Stimulated activated naive CD8-positive, alpha-beta T cell treated with anti-CD3 and anti-CD28 coated beads, Interleukin-15, Interleukin-2, amounts not matched to agents 100 ng/mL and 50 ng/mL, for 24 hours (primary cell): ENCODE data around the gene RBM15.

Experiments used
- H3K27ac Mint-ChIP-seq: one replicate; pipeline ENCODE4 v1.8.0; 2021; ENCODE audit warnings: mild to moderate bottlenecking, mixed read lengths
- H3K27me3 Mint-ChIP-seq: one replicate; pipeline ENCODE4 v1.8.0; 2021; ENCODE audit warnings: mixed read lengths
- H3K36me3 Mint-ChIP-seq: one replicate; pipeline ENCODE4 v1.8.0; 2021; ENCODE audit warnings: low read depth, mixed read lengths
- H3K4me1 Mint-ChIP-seq: one replicate; pipeline ENCODE4 v1.8.0; 2021; ENCODE audit warnings: low read depth, mixed read lengths
- H3K4me3 Mint-ChIP-seq: one replicate; pipeline ENCODE4 v1.8.0; 2021; ENCODE audit warnings: mild to moderate bottlenecking, mixed read lengths
- H3K9me3 Mint-ChIP-seq: one replicate; pipeline ENCODE4 v1.8.0; 2021; ENCODE audit warnings: mixed read lengths

Gene RBM15

DNA sequence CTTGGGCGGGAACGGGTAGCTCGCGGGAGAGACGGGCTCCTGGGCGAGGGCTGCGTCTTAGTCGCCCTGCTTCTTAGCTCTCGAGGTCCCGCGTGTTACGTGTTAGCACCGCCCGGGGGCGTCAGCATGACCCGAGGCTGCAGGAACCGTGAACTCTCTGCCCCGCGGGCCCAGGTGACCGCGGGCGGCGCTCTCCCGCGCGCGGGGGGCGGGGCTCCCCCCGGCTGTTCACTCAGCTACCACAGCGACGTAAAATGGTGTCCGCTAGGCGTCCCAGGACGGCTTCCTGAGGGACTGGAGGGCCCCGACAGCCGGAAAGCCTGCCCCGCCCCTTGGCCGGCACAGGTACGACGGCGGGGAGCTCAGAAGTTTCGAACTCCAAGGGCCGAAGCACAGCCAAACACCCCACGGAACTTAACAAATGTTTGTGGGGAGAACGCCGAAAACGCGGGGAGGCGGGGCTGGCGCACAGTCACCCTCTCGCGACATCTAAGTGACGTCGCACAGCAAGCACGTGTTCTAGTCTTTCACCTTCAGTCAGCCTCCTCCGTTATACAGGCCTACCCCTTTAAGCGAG lies 780 bp upstream of the RBM15 start:
- H3K9me3 Mint-ChIP-seq = no peaks in the 10 kb centered on the region
- H3K27me3 Mint-ChIP-seq = no peaks in the 10 kb centered on the region
- no peak overlapping the region for H3K27ac Mint-ChIP-seq
- H3K4me3 Mint-ChIP-seq = no peak overlapping the region
- H3K36me3 Mint-ChIP-seq = peaks cover 37% of the 10 kb centered on the region
- peaks cover 58% of the 10 kb centered on the region for H3K4me1 Mint-ChIP-seq

DNA sequence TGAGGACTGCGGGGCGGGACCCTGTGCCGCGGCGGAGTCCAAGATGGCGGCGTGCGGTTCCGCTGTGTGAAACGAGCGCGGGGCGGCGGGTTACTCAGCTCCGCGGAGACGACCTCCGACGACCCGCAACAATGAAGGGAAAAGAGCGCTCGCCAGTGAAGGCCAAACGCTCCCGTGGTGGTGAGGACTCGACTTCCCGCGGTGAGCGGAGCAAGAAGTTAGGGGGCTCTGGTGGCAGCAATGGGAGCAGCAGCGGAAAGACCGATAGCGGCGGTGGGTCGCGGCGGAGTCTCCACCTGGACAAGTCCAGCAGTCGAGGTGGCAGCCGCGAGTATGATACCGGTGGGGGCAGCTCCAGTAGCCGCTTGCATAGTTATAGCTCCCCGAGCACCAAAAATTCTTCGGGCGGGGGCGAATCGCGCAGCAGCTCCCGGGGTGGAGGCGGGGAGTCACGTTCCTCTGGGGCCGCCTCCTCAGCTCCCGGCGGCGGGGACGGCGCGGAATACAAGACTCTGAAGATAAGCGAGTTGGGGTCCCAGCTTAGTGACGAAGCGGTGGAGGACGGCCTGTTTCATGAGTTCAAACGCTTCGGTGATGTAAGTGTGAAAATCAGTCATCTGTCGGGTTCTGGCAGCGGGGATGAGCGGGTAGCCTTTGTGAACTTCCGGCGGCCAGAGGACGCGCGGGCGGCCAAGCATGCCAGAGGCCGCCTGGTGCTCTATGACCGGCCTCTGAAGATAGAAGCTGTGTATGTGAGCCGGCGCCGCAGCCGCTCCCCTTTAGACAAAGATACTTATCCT lies 430 bp downstream of the RBM15 start:
- H3K27me3 Mint-ChIP-seq = no peaks in the 10 kb centered on the region
- H3K4me1 Mint-ChIP-seq = peaks cover 70% of the 10 kb centered on the region
- peaks cover 48% of the 10 kb centered on the region for H3K36me3 Mint-ChIP-seq
- H3K27ac Mint-ChIP-seq = no peak overlapping the region
- H3K4me3 Mint-ChIP-seq = no peak overlapping the region
- H3K9me3 Mint-ChIP-seq = no peaks in the 10 kb centered on the region

DNA sequence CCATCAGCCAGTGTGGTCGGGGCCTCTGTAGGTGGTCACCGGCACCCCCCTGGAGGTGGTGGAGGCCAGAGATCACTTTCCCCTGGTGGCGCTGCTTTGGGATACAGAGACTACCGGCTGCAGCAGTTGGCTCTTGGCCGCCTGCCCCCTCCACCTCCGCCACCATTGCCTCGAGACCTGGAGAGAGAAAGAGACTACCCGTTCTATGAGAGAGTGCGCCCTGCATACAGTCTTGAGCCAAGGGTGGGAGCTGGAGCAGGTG lies 961 bp downstream of the RBM15 start:
- Mint-ChIP-seq H3K27me3 (no peaks in the 10 kb centered on the region), H3K27ac (no peak overlapping the region), H3K9me3 (no peaks in the 10 kb centered on the region), H3K4me1 (peaks cover 74% of the 10 kb centered on the region), H3K36me3 (peaks cover 51% of the 10 kb centered on the region), H3K4me3 (no peak overlapping the region)

DNA sequence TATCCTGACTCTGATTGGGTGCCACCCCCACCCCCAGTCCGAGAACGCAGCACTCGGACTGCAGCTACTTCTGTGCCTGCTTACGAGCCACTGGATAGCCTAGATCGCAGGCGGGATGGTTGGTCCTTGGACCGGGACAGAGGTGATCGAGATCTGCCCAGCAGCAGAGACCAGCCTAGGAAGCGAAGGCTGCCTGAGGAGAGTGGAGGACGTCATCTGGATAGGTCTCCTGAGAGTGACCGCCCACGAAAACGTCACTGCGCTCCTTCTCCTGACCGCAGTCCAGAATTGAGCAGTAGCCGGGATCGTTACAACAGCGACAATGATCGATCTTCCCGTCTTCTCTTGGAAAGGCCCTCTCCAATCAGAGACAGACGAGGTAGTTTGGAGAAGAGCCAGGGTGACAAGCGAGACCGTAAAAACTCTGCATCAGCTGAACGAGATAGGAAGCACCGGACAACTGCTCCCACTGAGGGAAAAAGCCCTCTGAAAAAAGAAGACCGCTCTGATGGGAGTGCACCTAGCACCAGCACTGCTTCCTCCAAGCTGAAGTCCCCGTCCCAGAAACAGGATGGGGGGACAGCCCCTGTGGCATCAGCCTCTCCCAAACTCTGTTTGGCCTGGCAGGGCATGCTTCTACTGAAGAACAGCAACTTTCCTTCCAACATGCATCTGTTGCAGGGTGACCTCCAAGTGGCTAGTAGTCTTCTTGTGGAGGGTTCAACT lies 2.1 kb downstream of the RBM15 start:
- peaks cover 79% of the 10 kb centered on the region for H3K4me1 Mint-ChIP-seq
- no peaks in the 10 kb centered on the region for H3K9me3 Mint-ChIP-seq
- H3K27ac Mint-ChIP-seq = peak overlapping the region; percentile 49
- H3K36me3 Mint-ChIP-seq = peaks cover 63% of the 10 kb centered on the region
- H3K4me3 Mint-ChIP-seq = no peak overlapping the region
- H3K27me3 Mint-ChIP-seq = no peaks in the 10 kb centered on the region

DNA sequence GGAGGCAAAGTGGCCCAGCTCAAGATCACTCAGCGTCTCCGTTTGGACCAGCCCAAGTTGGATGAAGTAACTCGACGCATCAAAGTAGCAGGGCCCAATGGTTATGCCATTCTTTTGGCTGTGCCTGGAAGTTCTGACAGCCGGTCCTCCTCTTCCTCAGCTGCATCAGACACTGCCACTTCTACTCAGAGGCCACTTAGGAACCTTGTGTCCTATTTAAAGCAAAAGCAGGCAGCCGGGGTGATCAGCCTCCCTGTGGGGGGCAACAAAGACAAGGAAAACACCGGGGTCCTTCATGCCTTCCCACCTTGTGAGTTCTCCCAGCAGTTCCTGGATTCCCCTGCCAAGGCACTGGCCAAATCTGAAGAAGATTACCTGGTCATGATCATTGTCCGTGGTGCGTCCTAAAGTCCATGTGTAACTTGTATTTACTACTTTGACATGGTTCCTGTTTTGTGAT lies 2.7 kb downstream of the RBM15 start:
- peaks cover 69% of the 10 kb centered on the region for H3K36me3 Mint-ChIP-seq
- peaks cover 79% of the 10 kb centered on the region for H3K4me1 Mint-ChIP-seq
- no peak overlapping the region for H3K27ac Mint-ChIP-seq
- no peaks in the 10 kb centered on the region for H3K9me3 Mint-ChIP-seq
- no peaks in the 10 kb centered on the region for H3K27me3 Mint-ChIP-seq
- H3K4me3 Mint-ChIP-seq = no peak overlapping the region

DNA sequence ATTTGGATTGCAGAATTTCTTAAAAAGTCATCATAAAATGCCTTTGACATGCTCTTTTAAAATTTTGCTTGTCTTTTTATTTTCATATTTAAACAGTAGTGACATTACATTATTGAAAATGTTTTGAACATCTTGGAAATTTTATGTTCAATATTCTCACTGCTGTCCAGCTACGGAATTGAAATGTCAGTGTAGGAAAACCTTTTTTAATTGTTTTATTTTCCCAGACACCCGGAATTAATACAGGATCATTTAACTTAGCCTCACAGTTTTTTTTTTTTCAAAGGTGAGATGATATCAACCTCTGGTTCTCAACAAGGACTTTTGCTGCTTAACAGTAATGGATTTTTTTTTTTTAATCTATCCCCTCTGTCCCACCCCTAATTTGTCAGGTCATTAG lies 4.1 kb downstream of the RBM15 start:
- Mint-ChIP-seq H3K4me1 (peaks cover 83% of the 10 kb centered on the region), H3K27ac (peak overlapping the region; percentile 80), H3K36me3 (peaks cover 82% of the 10 kb centered on the region), H3K9me3 (no peaks in the 10 kb centered on the region), H3K4me3 (no peak overlapping the region), H3K27me3 (no peaks in the 10 kb centered on the region)

DNA sequence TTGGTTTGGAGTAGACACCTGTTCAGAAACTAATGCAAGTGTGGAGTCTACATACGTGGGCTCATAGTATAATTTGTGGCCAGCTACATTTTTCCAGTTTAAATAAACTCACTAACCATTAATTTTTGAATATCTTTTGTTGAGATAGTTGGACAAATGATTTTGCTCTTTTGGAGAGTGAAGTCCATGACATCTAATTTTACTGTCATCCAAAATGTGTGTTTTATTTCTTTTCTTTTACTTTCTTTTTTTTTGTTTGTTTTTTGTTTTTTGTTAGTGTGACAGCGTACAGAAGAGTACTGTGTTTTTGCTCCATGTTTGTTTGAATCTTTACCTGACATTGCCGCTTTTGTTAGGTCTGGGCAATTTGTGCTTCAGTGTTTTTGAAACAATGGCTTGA lies 5.0 kb downstream of the RBM15 start:
- peaks cover 91% of the 10 kb centered on the region for H3K36me3 Mint-ChIP-seq
- H3K27ac Mint-ChIP-seq = peak overlapping the region; percentile 66
- peaks cover 92% of the 10 kb centered on the region for H3K4me1 Mint-ChIP-seq
- no peak overlapping the region for H3K4me3 Mint-ChIP-seq
- no peaks in the 10 kb centered on the region for H3K9me3 Mint-ChIP-seq
- H3K27me3 Mint-ChIP-seq = no peaks in the 10 kb centered on the region

DNA sequence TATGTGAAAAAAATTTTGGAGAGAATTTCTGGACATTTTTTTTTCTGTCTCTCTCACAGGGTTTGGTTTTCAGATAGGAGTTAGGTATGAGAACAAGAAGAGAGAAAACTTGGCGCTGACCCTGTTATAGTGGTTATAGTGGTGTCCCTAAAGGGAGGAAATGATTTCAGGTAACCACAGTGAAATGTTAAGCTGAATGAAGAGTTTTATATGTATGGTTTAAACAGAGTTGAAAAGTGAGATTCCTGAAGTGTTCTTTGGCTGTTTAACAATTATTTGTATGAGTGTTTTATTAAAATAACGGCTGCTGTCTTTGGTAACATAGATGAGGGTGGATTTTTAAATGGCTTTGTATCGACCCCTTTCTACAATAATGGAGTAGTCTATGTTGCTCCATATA lies 6.3 kb downstream of the RBM15 start:
- Mint-ChIP-seq H3K4me1 (peaks cover 98% of the 10 kb centered on the region), H3K36me3 (peaks cover 94% of the 10 kb centered on the region), H3K27me3 (no peaks in the 10 kb centered on the region), H3K27ac (peak overlapping the region; percentile 4), H3K4me3 (peak overlapping the region; percentile 55), H3K9me3 (no peaks in the 10 kb centered on the region)

DNA sequence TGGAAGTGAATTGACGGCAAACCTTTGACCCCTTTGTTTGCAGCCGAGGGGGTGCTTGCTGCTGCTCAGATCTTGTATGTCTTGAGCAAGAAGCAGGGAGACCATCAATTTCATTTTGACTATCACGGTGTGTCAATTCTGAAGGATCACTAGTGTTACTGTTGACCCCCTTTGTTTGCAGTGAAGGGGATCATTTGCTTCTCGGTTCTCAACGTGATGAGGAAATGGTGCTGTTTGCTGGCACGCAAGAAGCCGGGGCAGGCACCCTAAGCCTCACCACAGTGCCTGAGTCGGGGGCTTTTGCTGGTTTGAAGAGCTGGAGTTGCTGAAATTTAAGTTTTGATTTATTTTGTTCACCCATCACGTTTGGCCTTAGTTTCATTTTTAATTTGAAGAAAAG lies 7.5 kb downstream of the RBM15 start:
- H3K4me1 Mint-ChIP-seq = peaks cover 96% of the 10 kb centered on the region
- H3K4me3 Mint-ChIP-seq = no peak overlapping the region
- H3K27me3 Mint-ChIP-seq = no peaks in the 10 kb centered on the region

DNA sequence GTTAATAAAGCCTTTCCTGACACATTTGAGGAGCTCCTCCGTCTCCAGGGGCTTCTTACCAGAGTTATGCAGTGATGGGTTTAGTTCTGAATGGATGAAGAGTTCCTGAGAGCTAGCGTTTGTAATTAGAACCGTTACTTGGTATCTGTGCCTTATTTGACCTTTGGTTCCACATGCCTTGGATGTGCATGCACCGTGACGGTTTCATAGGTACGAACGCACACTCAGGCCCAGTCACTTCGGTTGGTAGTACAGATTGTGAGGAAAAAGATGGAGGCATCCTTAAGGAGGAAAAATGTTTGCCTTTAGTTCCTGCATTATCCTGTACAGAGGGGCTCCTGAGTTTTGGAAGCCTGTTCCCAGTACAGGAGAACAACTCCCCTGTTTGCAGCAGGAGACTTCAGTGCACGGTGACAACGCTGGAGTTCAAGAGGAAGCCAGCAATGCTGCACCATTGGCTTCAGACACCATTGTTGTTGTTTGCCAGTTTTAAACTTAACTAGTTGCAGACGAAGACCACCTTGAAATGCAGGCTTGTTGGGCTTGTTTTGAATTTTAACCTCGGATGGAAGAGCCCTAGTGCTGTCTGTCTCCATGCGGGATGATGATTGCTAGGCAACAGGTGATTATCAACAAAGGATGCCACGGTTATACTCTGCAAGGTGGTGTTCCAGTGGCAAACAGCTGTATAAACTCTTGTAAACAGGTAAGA lies 8.2 kb downstream of the RBM15 start:
- H3K4me1 Mint-ChIP-seq = peaks cover 93% of the 10 kb centered on the region
- H3K27me3 Mint-ChIP-seq = no peaks in the 10 kb centered on the region
- H3K36me3 Mint-ChIP-seq = peaks cover 79% of the 10 kb centered on the region
- H3K9me3 Mint-ChIP-seq = no peaks in the 10 kb centered on the region
- peak overlapping the region; percentile 47 for H3K4me3 Mint-ChIP-seq
- peak overlapping the region; percentile 74 for H3K27ac Mint-ChIP-seq

More for the DNA sequence above, 7.5 kb downstream of the RBM15 start:
- no peak overlapping the region for H3K27ac Mint-ChIP-seq
- no peaks in the 10 kb centered on the region for H3K9me3 Mint-ChIP-seq
- peaks cover 86% of the 10 kb centered on the region for H3K36me3 Mint-ChIP-seq

DNA sequence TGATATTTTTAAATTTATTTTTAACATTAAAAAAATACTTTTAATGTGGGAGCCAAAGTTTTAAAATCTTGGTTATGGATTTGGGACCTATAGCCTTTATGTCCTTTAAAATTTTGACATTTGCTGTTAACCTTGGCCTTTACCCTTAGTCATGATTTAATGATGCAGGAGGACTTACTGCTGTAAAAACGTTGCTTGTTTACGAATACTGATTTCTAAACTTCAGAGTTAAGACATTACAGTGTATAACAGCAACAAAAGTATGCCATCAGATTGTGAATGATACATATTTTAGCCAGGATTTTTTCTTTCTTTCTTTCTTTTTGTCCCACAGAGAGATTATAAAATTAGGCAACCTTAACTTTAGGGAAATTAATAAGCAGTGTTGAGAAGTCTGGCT lies 8.9 kb downstream of the RBM15 start:
- H3K27ac Mint-ChIP-seq = no peak overlapping the region
- peak overlapping the region; percentile 61 for H3K4me3 Mint-ChIP-seq
- peaks cover 89% of the 10 kb centered on the region for H3K4me1 Mint-ChIP-seq
- peaks cover 72% of the 10 kb centered on the region for H3K36me3 Mint-ChIP-seq
- no peaks in the 10 kb centered on the region for H3K9me3 Mint-ChIP-seq
- no peaks in the 10 kb centered on the region for H3K27me3 Mint-ChIP-seq

DNA sequence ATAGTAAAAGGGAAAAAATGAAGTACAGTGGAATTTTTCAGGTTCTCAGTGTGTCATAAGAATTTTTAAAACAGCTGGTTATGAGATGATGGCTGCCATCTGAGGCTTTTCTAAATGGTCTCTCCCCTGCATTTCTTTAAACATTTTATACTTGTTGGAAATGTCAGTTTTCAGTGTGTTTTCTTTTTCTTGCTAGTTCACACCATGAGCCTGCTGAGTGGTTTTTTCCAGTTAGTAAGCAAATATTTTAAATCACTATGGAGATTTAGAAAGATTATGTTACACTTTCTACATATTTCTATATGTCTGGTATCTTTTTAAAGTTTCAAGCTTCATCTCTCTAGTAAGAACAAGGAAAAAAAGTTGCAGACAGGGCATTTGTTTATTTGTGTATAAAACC lies 9.6 kb downstream of the RBM15 start:
- Mint-ChIP-seq H3K36me3 (peaks cover 70% of the 10 kb centered on the region), H3K4me1 (peaks cover 88% of the 10 kb centered on the region), H3K4me3 (peak overlapping the region; percentile 61), H3K9me3 (no peaks in the 10 kb centered on the region), H3K27me3 (no peaks in the 10 kb centered on the region), H3K27ac (peak overlapping the region; percentile 24)

DNA sequence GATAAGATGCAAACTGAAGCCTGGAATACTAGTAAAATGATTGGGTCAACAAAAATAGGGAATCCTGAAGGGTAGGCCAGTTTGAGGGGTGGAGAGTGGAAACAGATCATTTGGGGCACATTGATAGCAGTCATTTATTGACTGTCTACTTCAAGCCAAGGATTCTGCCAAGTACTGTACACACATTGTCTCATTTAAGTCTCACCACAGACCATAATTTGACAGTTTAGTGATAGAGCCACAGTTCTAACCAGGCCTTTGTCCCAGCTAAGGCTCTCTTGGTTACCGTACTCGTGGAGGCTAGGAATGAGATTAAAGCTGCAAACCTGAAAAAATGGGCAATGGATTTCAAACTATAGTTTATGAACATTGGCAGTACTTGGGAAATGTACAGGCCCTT lies 11.2 kb downstream of the RBM15 start:
- H3K4me3 Mint-ChIP-seq = no peak overlapping the region
- H3K27me3 Mint-ChIP-seq = no peaks in the 10 kb centered on the region
- peaks cover 83% of the 10 kb centered on the region for H3K4me1 Mint-ChIP-seq

DNA sequence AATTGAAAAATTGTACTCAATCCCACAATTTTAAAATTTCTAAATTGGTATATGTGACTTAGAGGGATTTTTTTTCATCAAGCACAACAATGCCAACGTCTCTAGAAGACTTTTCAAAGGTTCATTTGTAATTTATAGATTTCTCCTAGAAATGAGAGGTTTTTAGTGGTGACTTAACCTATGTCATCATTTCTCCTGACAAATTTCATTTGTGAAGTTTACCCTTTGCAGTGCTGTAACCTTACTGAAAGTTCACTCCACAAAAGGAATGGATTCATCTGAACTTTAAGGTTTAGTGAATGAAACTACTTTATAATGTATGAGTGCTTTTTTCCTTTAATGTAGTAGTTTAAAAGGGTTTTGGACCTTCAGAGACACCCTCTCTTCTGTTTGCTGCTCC lies 16.1 kb downstream of the RBM15 start:
- H3K4me3 Mint-ChIP-seq = no peak overlapping the region
- H3K9me3 Mint-ChIP-seq = no peaks in the 10 kb centered on the region
- peaks cover 40% of the 10 kb centered on the region for H3K36me3 Mint-ChIP-seq
- H3K27ac Mint-ChIP-seq = peak overlapping the region; percentile 29
- no peaks in the 10 kb centered on the region for H3K27me3 Mint-ChIP-seq
- H3K4me1 Mint-ChIP-seq = peaks cover 46% of the 10 kb centered on the region

More for the DNA sequence above, 11.2 kb downstream of the RBM15 start:
- no peaks in the 10 kb centered on the region for H3K9me3 Mint-ChIP-seq
- peak overlapping the region; percentile 38 for H3K27ac Mint-ChIP-seq
- H3K36me3 Mint-ChIP-seq = peaks cover 62% of the 10 kb centered on the region

DNA sequence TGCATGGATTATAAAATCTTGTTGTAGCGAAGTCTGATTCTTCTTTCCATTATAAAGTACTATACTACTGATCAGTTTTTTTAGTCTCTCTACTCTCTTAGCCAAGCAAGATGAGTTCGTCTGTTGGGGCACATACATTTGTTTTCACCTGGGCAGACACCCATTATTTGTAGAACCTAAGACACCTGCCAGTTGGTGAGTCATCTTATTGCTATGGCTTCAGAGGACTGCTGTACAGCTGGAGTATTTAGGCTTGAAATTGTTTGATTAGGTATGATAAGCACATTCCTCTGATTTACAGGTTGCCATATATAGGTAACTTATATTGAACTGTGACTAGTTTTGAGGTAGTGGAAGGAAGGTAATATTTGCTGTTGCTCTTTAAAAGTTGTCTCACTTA lies 17.2 kb downstream of the RBM15 start:
- Mint-ChIP-seq H3K4me3 (no peak overlapping the region), H3K36me3 (peaks cover 45% of the 10 kb centered on the region), H3K9me3 (no peaks in the 10 kb centered on the region), H3K27ac (peak overlapping the region; percentile 29), H3K4me1 (peaks cover 36% of the 10 kb centered on the region), H3K27me3 (no peaks in the 10 kb centered on the region)
